Fibroblast of peridontal ligament (primary cell): ENCODE measurements around the gene SPTLC3.
"Not testable (repeated sequence)": the region's sequence is repeated elsewhere in the genome, so short reads cannot be mapped to it uniquely, and the experiment has no call there.

Experiments used
- DNase-seq: peaks from one replicate; pipeline ENCODE4 v3.0.0-alpha.2; 2010; ENCODE audit errors: extremely low read depth

The SPTLC3 gene

GRCh38 chr20:13008761-13009681, at the start of gene SPTLC3:
Gene SPTLC3 (plus strand): TSS chr20:13008972. CDS start chr20:13009268, 296 bp downstream.
- DNase-seq = peak; percentile 62

GRCh38 chr20:12961725-12962124, 47.0 kb upstream of the SPTLC3 start:
- DNase-seq = no peak

DNA sequence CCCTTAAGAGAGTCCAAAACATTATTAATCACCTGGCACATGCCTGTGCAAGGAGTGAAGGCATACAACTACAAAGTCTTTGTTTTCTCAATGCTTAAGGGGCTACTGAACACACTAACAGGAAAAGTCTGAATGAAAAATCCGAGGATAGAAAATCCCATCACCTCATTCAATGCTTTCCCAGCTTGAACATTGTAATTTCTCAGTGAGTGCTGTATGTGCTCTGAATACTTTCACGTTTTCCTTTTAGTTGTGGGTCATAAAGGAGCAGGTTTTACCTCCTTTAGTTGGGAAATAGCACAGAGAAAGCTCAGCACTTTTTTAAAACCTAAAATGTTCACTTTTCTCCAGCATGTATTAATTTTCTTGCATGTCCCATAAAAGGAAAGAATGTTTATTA, 45.9 kb upstream of the SPTLC3 start:
- no peak for DNase-seq

DNA sequence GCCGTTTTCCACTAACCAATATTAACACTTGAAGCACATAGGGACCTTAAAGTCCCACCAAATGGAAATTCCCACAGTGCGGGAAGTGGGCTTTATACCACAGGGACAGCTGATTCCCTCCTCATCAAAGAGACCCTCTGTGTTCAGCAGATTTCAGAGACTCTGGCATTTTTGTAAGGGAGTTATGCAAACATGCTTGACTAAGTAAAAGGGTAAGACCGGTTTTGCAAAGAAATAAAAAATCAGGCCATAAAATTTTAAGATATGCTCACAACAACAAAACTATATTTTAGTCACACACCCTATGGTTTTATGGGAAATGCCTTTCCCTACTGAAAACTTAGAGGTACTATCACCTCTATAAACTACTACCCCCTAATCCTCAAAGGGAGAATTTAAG, 45.4 kb upstream of the SPTLC3 start:
- no peak for DNase-seq

DNA sequence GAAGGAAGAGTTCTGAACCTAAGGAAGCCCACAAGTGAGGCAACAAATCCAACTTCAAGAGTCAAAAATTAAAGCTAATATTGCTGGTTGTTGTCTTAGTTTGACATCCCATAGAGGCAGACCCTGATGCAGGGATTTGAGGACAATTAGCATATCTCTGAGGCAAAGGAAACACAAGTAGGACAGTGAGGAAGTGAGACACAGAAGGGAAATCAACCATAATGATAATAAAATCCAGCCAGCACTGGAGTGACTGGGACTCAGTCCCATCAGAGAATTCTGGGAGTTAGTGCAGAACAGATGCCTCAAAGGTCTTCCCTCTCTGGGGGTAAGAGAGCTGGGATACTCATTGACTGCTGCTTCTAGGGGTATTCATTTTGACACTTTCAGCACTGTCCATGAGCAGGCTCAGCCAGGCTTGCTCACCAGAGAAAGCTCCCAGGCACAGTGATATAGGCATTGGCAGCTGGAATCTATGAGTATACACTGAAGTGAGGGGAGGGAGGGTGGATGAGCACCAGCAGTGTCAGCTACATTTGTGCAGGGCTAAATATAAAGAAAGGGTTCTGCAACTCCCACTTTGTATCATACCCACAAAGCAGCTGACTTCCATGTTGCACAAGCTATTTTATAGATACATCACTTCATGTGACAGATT, 43.4 kb upstream of the SPTLC3 start:
- DNase-seq = no peak

DNA sequence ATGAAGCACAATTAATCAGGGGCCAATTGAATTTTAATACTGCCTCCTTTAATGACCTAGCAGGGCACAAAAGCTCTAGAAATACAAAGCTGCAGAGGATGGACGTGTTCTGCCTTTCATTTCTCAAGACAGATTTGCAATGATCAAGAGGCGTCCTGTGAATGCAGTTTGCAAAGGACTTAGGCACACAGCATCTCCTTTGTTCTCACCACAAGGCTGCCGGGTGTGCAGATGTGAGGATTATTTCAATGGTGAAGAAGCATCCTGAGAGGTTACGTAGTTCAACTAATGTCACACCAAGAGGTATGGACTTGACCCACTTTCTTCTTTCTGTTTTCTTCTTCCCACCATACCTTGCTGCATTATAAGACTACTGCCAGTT, 42.9 kb upstream of the SPTLC3 start:
- no peak for DNase-seq

DNA sequence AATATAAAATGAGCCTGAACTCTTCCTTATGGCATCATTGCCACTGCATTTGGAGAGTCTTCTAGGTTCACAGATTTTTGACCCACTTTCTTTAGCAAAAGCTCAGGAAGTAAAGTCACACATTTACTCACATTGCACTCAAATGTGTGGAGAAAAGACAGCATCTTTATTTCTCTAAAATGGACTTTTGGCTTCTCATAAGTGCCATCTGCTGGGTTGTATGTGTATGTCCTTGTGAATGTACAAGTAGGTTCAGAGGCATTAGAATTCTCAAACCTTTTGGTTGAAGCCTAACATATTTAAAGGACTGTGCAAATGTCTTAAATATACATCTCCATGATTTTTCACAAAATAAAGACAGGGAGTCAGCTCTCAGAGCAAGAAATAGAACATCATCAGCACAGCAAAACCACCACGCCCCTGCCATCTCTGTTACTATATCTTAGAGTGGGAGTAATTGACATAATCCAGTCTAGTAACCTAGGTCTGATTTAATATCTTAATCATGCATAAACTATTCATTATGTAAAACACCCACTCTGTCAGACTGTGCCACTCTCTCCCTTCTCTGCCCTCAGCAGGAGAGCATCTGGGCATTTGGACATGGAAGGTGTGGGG, 42.2 kb upstream of the SPTLC3 start:
- peak; percentile 80 for DNase-seq

- no peak for DNase-seq
Observed at GRCh38 chr20:12967932-12968331, 40.8 kb upstream of the SPTLC3 start.

GRCh38 chr20:12968472-12968871, 40.3 kb upstream of the SPTLC3 start:
- no peak for DNase-seq

GRCh38 chr20:12969071-12969669, 39.6 kb upstream of the SPTLC3 start:
- no peak for DNase-seq

- peak; percentile 78 for DNase-seq
Observed at GRCh38 chr20:12970372-12970821, 38.4 kb upstream of the SPTLC3 start.

GRCh38 chr20:12975833-12976608, 32.8 kb upstream of the SPTLC3 start:
- DNase-seq = no peak

DNA sequence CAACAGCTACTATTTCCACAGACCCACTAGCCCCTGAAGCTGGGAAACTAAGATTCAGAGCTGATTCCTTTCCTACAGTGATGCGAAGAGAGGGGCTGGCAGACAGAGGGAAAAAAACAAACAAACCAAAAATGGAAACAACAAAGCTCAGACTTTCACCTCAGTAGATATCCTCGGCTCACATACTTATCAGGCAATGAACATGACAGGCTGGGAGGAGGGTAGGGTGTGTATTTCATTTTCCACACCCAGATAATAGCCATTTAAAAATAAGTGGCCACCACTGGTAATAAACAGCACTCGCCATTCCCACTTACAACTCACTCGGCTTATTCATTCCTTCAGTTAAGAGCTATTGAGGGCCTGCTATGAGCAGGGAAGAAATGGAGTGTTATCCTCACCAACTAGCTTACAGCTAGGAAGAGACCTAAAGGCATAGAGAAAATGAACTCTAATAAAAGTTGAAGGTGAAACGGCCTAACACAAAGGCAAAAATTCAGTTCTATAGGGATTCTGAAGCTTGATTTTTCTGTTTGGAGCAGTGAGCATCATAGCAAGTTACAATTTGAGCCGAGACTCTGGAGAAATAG, 32.0 kb upstream of the SPTLC3 start:
- no peak for DNase-seq

- DNase-seq = no peak
Observed at GRCh38 chr20:12977328-12978125, 31.2 kb upstream of the SPTLC3 start.

DNA sequence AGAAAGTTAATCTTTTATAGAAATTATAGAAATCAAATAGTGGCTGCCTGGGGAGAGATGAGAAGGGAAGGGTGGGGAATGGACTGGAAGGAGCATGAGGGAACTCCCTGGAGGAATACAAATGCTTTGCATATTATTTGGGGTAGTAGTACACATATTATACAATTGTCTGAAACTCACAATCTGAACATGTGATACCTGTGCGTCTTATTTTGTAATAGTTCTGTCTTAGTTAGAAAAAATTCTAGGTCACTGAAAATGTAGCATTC, 30.7 kb upstream of the SPTLC3 start:
- DNase-seq = no peak

DNA sequence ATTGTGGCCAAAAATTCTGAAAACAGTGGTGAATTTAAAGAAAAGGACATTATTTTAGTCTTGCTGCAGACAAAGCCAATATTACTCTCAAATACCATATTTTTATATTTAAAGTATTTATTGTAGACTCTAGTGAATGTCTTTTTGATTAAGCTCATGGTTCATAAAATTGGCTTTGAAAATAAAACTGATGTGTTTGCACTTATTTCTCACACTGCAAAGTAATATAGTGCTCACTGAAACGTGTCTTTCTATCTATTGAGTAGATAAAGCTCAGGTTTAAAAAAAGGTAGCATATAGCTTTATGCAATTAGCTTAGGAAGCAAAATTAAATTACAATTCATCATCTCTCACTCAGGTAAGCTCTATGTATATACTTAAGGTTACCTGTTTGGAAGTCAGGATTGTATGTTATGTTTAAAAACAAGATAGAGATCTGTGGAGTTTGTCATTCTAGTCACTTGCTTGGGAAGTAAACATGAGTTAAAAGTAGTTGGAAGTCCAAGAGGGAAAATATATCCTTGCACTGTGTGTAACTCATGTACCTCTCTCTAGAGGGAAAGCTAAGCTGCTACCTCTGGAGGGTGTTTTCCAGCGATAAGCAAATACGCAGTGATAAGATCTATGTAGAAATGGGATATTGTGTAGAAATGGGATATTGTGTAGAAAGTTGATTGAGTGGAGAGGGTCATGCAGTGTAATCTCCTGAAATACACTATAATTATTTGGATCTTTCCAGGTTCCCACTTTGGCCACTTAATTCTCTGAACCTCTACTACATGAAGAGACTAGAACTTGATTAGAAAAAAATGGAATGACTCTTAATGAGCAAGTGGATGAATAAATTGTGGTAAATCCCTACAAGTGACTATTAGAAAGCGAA, 29.9 kb upstream of the SPTLC3 start:
- no peak for DNase-seq

DNA sequence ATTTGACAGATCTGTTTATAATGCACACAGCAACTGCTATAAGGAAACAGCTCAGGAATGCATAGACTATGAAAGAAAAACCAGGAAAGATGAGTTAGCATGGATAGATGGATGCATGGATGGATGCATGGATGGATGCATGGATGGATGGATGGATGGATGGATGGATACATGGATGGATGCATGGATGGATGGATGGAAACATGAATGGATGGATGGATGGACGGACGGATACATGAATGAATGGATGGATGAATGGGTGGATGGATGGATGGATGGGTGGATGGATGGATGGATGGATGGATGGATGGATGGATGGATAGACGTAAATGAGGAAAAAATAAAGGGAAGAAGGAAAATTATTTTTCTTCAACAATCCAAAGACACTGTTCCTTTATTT, 29.1 kb upstream of the SPTLC3 start:
- DNase-seq = not testable (repeated sequence)

DNA sequence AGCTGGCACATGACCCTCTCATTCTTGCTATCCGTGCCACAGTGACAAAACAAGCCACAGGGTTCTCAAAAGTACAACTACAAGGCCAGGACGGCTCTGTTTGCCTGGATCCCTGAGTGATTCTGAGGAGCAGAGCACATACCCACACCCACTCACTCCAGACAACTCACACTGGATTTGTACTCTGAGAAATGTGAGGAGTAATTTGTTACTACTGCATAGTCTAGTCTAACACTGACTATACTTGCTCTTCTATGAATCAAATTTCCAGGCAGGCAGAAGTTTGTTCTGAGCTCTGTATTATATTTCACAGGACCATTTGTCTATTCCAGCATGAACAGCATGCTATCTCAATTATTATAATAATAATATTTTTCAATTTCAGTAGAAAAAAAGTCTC, 26.7 kb upstream of the SPTLC3 start:
- DNase-seq = no peak

DNA sequence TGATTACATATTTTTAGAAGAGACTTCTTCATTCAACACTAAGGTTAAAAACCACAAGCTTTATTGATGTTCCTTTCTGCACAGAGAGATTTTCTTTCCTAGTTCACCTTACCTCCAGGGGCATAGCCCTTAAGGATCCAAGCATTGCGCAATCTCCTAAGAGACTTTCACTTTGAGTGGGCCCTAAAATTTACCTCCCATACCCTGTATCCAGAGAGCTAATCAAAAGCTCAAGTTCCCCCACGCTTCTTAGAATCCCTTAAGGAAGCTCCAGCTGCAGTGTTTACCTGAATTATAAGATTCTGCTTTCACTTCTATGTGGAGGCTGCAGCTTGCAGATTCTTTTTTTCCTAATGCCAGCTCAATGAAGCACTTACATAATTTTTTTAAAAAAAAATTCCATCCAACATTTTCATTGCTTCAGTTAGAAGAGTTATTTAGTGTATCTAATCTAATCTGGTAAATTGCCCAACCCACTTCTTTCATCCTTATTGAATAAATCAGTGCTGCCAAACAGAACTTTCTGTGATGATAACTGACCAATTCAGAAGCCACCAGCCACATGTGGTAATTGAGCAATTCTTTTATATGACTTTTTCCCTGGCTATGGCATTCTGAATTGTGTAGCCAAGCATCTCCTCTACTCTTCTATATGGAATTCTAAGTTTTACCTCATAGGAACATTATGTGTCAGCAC, 24.6 kb upstream of the SPTLC3 start:
- DNase-seq = no peak
